Uterus (tissue), 4 donors: ENCODE measurements around the gene SCGB2A2. TPM values are rescaled to one million over a fixed set of nuclear protein-coding genes. Genes with fewer than 3 reads are reported as not detected.

Experiments used
- DNase-seq, 2 donors: peaks; one replicate each; pipeline ENCODE4 v3.0.0-alpha.2; 2019 to 2020
- H3K27ac ChIP-seq, 2 donors: fragments of 200-600 bp; sonication (generic); 1 replicate in 1 of 2; 2 replicates in 1 of 2; pipeline ENCODE4 v1.5.1; 2016 to 2018
- H3K27me3 ChIP-seq, 2 donors: fragments of 200-600 bp; sonication (generic); one replicate each; pipeline ENCODE4 v1.5.1; 2018 to 2019; ENCODE audit warnings: control low read depth in 1 of 2
- H3K36me3 ChIP-seq, 2 donors: fragments of 200-600 bp; sonication (generic); one replicate each; pipeline ENCODE4 v1.5.1; 2019; ENCODE audit warnings: control low read depth in 1 of 2
- H3K4me1 ChIP-seq, 2 donors: fragments of 200-600 bp; sonication (generic); one replicate each; pipeline ENCODE4 v1.5.1; 2018 to 2019; ENCODE audit warnings: control low read depth in 1 of 2
- H3K4me3 ChIP-seq, 2 donors: fragments of 200-600 bp; sonication (generic); 1 replicate in 1 of 2; 2 replicates in 1 of 2; pipeline ENCODE4 v1.5.1; 2018 to 2019; ENCODE audit warnings: mild to moderate bottlenecking in 1 of 2
- H3K9me3 ChIP-seq, 2 donors: fragments of 200-600 bp; sonication (generic); one replicate each; pipeline ENCODE4 v1.5.1; 2019; ENCODE audit warnings: control low read depth in 1 of 2
- POLR2A ChIP-seq, 2 donors: fragments of 450-650 bp; IDR thresholded peaks; one replicate each; pipeline ENCODE4 v1.6.1; 2016; ENCODE audit warnings: antibody characterized with exemption in 2 of 2, mild to moderate bottlenecking in 1 of 2, moderate library complexity in 1 of 2
- intact Hi-C: fragments of 100-400 bp; cut with DNase I; formaldehyde crosslinking; loops from one replicate; pipeline ENCODE4 v1.15.1; 2023; ENCODE audit warnings: low total_unique reads
- total RNA-seq, 4 donors: library from RNA; depleted of rRNA in 3 of 4; stranded (reverse); fragments of >200 nt in 3 of 4; gene quantifications; one replicate each; pipeline versions ENCODE4 v1.1.0 to v1.2.4, GENCODE V29; 2014 to 2023
- TF ChIP-seq, protein P1 (sequence below), 4 experiments: fragments of 200-600 bp in 2 of 4; fragments of 450-650 bp in 2 of 4; sonication (generic) in 2 of 4; IDR thresholded peaks; one replicate each; pipeline ENCODE4 v1.5.1; 2016 to 2019; ENCODE audit warnings: antibody characterized with exemption in 4 of 4, mild to moderate bottlenecking in 2 of 4, moderate library complexity in 1 of 4
- donor health status: DM: yes; HTN: yes; CAD: no.

The SCGB2A2 gene
- total RNA-seq, 4 donors from 2014 or later, result not detected

GRCh38 chr11:62251698-62252097 is 18.3 kb upstream of the SCGB2A2 start:
- H3K27me3 ChIP-seq, result no peaks in the 10 kb centered on the region
- intact Hi-C loops, result no loop called here
- no peak overlapping the region for H3K4me3 ChIP-seq
- no peak for TF ChIP-seq POLR2A (IDR thresholded peaks at IDR 0.05)
- no peaks in the 10 kb centered on the region for H3K9me3 ChIP-seq
- no peak for DNase-seq
- H3K4me1 ChIP-seq, result no peaks in the 10 kb centered on the region
- no peaks in the 10 kb centered on the region for H3K36me3 ChIP-seq
- no peak overlapping the region for H3K27ac ChIP-seq

- H3K9me3 ChIP-seq, result no peaks in the 10 kb centered on the region
- TF ChIP-seq POLR2A (IDR thresholded peaks at IDR 0.05), result no peak
- TF ChIP-seq, protein P1, sequence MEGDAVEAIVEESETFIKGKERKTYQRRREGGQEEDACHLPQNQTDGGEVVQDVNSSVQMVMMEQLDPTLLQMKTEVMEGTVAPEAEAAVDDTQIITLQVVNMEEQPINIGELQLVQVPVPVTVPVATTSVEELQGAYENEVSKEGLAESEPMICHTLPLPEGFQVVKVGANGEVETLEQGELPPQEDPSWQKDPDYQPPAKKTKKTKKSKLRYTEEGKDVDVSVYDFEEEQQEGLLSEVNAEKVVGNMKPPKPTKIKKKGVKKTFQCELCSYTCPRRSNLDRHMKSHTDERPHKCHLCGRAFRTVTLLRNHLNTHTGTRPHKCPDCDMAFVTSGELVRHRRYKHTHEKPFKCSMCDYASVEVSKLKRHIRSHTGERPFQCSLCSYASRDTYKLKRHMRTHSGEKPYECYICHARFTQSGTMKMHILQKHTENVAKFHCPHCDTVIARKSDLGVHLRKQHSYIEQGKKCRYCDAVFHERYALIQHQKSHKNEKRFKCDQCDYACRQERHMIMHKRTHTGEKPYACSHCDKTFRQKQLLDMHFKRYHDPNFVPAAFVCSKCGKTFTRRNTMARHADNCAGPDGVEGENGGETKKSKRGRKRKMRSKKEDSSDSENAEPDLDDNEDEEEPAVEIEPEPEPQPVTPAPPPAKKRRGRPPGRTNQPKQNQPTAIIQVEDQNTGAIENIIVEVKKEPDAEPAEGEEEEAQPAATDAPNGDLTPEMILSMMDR (IDR thresholded peaks at IDR 0.05), result no peak
- intact Hi-C loops, result no loop called here
- DNase-seq, result no peak
- no peaks in the 10 kb centered on the region for H3K27me3 ChIP-seq
- no peaks in the 10 kb centered on the region for H3K4me1 ChIP-seq
- H3K27ac ChIP-seq, result no peak overlapping the region
- no peaks in the 10 kb centered on the region for H3K36me3 ChIP-seq
- H3K4me3 ChIP-seq, result no peak overlapping the region
Observed at GRCh38 chr11:62253999-62254542, 15.9 kb upstream of the SCGB2A2 start.

GRCh38 chr11:62256281-62256680 is 13.7 kb upstream of the SCGB2A2 start:
- Histone ChIP-seq H3K27me3 (no peaks in the 10 kb centered on the region), H3K9me3 (no peaks in the 10 kb centered on the region), H3K4me1 (no peaks in the 10 kb centered on the region), H3K27ac (no peak overlapping the region), H3K36me3 (no peaks in the 10 kb centered on the region), H3K4me3 (no peak overlapping the region)
- DNase-seq, result no peak
- TF ChIP-seq, protein P1 (IDR thresholded peaks at IDR 0.05), result no peak
- no peak for TF ChIP-seq POLR2A (IDR thresholded peaks at IDR 0.05)
- intact Hi-C loops, result no loop called here

DNA sequence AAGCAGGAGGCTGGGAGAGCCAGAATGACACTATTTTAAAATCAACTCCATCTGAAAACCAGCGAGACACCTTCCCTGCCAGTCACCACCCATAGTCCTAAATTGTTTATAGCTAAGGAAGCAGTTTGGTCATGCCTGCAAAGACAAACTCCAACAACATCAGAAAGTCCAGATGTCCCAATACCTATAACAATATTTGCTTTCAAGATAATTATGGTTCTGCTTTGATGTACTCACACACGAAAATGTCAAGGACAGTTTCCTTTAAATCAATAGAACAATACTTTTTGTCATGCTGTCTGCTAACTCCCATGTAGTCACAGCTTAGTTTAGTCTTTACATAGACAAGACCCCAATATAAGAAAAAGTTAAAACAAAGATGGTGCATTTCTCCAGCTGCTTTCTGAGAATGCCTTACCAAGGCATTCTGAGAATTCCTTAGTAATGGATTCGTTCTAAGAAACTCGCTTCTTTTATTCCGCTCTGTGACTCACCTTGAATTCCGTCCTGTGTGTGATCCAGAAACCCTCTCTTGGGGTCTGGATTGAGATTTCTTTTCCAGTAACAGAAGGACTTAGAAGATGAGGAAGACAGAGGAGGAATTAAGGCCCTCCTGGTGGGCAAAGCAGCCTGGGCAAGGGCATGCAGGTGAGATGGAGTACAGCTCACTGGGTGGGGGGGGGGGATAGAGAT is 9.6 kb upstream of the SCGB2A2 start:
- Histone ChIP-seq H3K9me3 (no peaks in the 10 kb centered on the region), H3K4me3 (no peak overlapping the region), H3K4me1 (no peaks in the 10 kb centered on the region), H3K36me3 (no peaks in the 10 kb centered on the region), H3K27me3 (no peaks in the 10 kb centered on the region), H3K27ac (no peak overlapping the region)
- no peak for TF ChIP-seq POLR2A (IDR thresholded peaks at IDR 0.05)
- TF ChIP-seq, protein P1 (IDR thresholded peaks at IDR 0.05), result no peak
- DNase-seq, result no peak
- intact Hi-C loops, result no loop called here

- Histone ChIP-seq H3K4me3 (no peak overlapping the region), H3K4me1 (no peaks in the 10 kb centered on the region), H3K27ac (no peak overlapping the region), H3K27me3 (no peaks in the 10 kb centered on the region), H3K9me3 (no peaks in the 10 kb centered on the region), H3K36me3 (no peaks in the 10 kb centered on the region)
- DNase-seq, result no peak
- intact Hi-C loops, result no loop called here
- TF ChIP-seq, protein P1 (IDR thresholded peaks at IDR 0.05), result no peak
- TF ChIP-seq POLR2A (IDR thresholded peaks at IDR 0.05), result no peak
Observed at GRCh38 chr11:62264004-62264403, 6.0 kb upstream of the SCGB2A2 start.
